Raji (cell line): ENCODE measurements around the gene SMTNL2.

Source experiments
- POLR2A ChIP-seq: IDR thresholded peaks from 2 replicates; pipeline ENCODE4 v1.6.1; 2011; ENCODE audit warnings: low read depth, low read length, control low read depth; ENCODE audit not compliant: insufficient read depth

SMTNL2 gene

DNA sequence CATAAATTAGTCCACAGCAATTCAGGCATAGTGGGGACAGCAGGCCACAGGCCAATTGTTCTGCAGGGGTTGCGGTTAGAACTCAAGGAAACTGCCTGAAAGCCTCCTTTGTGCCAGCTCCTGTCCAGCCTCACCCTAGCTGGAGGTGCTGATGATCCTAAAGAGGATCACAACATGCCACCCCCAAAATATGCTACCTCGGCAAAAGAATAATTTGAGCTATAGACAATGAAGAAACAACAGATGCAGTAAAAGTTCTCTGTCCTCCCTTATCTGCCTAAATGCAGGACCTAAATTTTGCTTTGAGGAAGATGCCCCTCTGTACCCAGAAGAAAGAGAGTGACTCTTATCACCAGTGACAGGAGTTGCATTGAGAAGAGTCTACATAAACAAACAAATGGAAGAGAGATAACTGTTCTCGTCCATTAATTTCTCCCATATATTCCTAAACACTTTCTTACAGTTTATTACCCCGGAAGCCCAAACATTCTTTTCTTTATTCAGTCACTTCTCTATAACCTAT, 42.5 kb downstream of the SMTNL2 start:
- no peak for TF ChIP-seq POLR2A

GRCh38 chr17:4631431-4631830, 47.1 kb downstream of the SMTNL2 start:
- TF ChIP-seq POLR2A = no peak

DNA sequence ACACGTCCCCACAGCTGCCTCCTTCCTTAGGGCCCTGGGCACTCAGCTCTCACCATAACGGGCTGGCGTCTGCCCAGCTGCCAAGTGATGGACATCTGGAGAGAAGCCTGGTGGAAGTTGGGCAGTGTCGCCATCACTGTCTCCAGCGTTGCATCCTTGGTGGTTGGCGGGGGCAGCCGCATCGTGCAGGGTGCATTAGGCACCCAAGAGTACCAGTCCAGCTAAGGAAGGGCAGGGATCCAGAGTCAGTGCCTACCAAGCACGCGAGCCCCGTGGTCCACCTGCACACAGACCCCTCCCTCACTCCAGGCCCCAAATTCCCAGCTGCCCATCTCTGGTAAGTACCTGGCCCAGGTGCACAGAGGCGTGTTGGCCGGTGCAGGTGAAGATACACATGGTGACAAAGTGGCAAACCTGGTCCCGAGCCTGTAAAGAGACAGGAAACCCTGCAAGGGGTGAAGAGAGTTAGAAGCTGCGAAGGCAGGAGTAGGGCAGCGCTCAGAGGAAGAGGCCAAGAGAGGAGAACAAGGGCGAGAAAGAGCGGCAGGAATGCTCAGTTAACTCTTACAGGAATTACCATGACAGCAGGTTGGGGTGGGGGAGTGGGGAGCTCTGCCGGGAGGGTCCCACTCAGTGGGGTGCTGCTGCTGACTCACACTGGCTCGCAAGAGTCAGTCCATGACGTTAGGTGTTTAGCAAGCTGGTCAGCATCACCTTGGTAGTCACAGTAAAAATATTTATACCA, 47.7 kb downstream of the SMTNL2 start:
- TF ChIP-seq POLR2A = no peak

- no peak for TF ChIP-seq POLR2A
These were observed 48.2 kb downstream of the SMTNL2 start for GRCh38 chr17:4632581-4632920.

DNA sequence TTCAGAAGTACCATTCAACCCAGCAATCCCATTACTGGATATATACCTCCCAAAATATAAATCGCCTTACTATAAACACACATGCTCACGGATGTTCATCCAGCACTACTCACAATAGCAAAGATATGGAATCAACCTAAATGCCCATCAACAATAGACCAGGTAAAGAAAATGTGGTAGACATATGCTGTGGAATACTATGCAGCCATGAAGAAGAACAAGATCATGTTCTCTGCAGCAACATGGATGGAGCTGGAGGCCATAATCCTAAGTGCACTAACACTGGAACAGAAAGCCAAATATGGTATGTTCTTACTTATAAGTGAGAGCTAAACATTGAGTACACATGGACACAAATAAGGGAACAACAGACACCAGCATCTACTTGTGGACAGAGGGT, 49.3 kb downstream of the SMTNL2 start:
- TF ChIP-seq POLR2A = no peak

GRCh38 chr17:4634976-4635375, 50.6 kb downstream of the SMTNL2 start:
- TF ChIP-seq POLR2A = no peak

DNA sequence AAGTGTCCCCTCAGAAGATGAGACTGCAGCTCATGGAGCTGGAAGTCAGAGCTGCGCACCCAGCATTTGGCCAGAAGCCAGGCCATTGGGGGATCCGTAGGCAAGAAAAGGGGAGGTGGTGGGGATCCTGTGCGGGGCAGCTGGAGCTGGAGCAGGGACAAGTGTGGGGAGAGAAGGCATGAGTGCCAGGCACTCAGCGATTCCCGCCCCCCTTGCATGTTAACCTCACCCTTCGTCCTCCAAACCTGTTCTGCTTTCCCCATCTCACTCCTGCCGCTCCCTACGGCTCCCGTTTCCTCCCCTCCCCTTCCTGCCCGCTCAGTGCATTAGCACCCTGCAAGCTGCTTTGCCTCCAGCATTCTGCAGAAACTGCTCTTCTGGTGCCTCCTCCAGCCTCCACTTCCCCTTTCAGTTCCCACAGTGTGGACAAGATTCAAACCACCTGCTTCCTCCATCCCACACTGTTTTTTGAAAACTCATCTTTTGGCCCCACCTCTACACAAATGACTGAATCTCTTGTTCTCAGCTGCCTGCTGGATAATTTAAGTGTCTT, 51.6 kb downstream of the SMTNL2 start:
- TF ChIP-seq POLR2A = no peak

- TF ChIP-seq POLR2A = no peak
These were observed 52.3 kb downstream of the SMTNL2 start for GRCh38 chr17:4636474-4637100.

- TF ChIP-seq POLR2A = 0 out of 2 replicates have a peak, but pooled peaks have one; percentile 16
These were observed 55.2 kb downstream of the SMTNL2 start for GRCh38 chr17:4639301-4640059.

DNA sequence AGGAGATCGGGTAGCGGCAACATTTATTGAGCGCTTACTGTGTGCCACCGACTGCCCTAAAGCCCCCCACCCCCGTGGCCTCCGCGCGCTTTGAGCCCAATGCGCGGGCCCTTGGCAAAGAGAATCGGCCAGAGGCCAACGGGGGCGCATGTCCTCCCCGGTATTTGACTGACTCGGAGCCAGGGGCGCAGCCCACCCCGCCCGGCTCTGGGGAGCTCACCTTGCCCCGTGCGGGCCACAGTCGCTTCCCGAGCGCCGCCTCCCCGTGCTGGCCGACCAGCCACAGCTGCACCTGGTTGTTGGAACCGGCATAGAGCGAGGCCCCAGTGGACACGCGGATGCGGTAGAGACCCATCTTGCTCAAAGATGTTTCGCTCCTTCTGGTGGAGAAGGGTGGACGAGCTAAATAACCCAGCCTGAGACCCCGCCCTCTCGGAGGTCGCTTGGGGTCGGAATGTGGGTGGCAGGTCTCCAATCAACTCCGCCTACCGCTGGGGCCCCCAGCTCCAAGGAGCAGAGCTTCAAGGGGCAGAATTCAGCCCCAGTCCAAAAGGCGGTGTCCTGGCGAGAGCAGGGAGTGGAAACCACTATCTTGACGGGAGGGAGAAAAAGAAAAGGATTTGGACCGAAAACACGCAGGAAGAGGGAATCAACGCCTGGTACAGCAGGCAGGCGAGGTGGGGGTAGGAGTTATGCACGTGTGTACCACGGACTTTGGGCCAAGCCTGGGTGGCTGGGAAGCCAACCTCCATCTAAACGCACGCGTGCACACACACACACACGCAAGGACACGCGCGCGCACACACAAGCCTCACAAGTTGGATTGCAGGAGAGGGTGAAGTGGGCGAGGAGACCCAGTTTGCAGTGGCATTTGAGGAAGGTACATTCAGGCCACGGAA, 57.2 kb downstream of the SMTNL2 start, which contains the start of gene ALOX15:
ALOX15 (minus strand) TSS at position 382 of the 899 bp plus-strand sequence; CDS start at position 355, 27 bp downstream.
- TF ChIP-seq POLR2A = no peak

GRCh38 chr17:4642286-4642685, 58.0 kb downstream of the SMTNL2 start:
- no peak for TF ChIP-seq POLR2A

DNA sequence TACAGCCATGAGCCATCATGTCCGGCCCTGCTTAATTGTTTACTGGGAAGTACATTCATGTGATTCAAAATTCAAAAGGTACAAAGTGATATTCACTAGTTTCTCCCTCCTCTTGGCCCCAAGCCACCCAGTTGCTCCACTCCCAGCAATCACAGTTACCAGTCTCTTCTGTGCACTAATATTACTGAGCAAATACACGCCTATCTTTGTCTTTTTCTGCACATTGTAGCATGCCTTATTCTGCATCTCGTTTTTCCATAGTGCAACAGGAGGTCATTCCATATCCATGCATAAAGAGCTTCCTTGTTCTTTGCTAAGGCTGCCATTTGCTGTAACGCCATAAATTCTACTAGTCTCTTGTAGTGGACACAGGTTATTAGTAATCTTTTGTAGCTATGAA, 59.3 kb downstream of the SMTNL2 start:
- TF ChIP-seq POLR2A = no peak

DNA sequence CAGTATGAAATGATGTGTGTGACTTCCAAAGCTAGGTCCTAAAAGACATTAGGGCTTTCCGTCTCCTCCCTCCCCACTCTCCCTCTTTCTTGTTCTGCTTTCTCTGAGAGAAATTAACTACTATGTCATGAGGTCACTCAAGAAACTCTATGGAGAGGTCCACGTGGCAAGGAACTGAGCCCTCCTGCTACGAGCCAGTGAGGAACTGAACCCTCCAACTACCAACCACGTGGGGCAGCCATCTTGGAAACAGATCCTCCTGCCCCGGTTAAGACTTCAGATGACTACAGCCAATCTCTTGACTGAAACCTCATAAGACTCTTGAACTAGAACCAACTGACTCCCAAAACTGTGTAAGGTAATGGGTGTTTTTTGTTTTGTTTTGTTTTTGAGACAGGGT, 61.3 kb downstream of the SMTNL2 start:
- TF ChIP-seq POLR2A = no peak

- no peak for TF ChIP-seq POLR2A
These were observed 64.4 kb downstream of the SMTNL2 start for GRCh38 chr17:4648741-4649140.
